ENCODE data around the gene HAGHL.

HAGHL gene

GRCh38 chr16:678858-679813, 47.8 kb upstream of the HAGHL start (continued):
- no peak for TF ChIP-seq ZBTB49 (tag by site-specific recombination; IDR thresholded peaks at IDR 0.05; ENCODE audit: low read depth)
- peak; percentile 97 for TF ChIP-seq ZXDB (tag by site-specific recombination; IDR thresholded peaks at IDR 0.05)
- TF ChIP-seq REPIN1 (tag by site-specific recombination; IDR thresholded peaks at IDR 0.05; ENCODE audit: low read depth): no peak
- peak; percentile 100 for TF ChIP-seq ZSCAN30 (tag by site-specific recombination; IDR thresholded peaks at IDR 0.05)
- 0 out of 2 replicates have a peak, but pooled peaks have one; percentile 60 for TF ChIP-seq BCL11A (tag by site-specific recombination; IDR thresholded peaks at IDR 0.05; ENCODE audit: low read depth)
- no peak for TF ChIP-seq ELK4 (IDR thresholded peaks at IDR 0.05; ENCODE audit: borderline replicate concordance, low read depth, low read length)
- peak; percentile 92 for TF ChIP-seq KLF1 (tag by site-specific recombination; IDR thresholded peaks at IDR 0.05)
- TF ChIP-seq ZNF394 (tag by site-specific recombination; IDR thresholded peaks at IDR 0.05; ENCODE audit: borderline replicate concordance): peak; percentile 66
- TF ChIP-seq ZNF146 (tag by site-specific recombination; IDR thresholded peaks at IDR 0.05): no peak
- TF ChIP-seq ZBTB8A (tag by site-specific recombination; IDR thresholded peaks at IDR 0.05): peak; percentile 52
- TF ChIP-seq ZNF518A (tag by site-specific recombination; conservative IDR thresholded peaks at IDR 0.05; ENCODE audit: low read depth): no peak
- TF ChIP-seq PATZ1 (tag by site-specific recombination; IDR thresholded peaks at IDR 0.05): peak; percentile 94
- TF ChIP-seq ZFP69B (tag by site-specific recombination; IDR thresholded peaks at IDR 0.05): peak; percentile 99
- no peak for TF ChIP-seq SALL2 (tag by site-specific recombination; IDR thresholded peaks at IDR 0.05; ENCODE audit: borderline replicate concordance)
- 0 out of 2 replicates have a peak, but pooled peaks have one; percentile 12 for TF ChIP-seq EGR2 (tag by site-specific recombination; IDR thresholded peaks at IDR 0.05; ENCODE audit: low read depth)
- no peak for TF ChIP-seq ZNF354C (tag by site-specific recombination; IDR thresholded peaks at IDR 0.05; ENCODE audit: borderline replicate concordance, low read depth)
- TF ChIP-seq ZNF660 (tag by site-specific recombination; IDR thresholded peaks at IDR 0.05): 0 out of 2 replicates have a peak, but pooled peaks have one; percentile 30
- no peak for TF ChIP-seq ZNF112 (tag by site-specific recombination; IDR thresholded peaks at IDR 0.05)
- no peak for TF ChIP-seq ZNF513 (tag by site-specific recombination; IDR thresholded peaks at IDR 0.05)
- TF ChIP-seq ZNF140 (tag by site-specific recombination; IDR thresholded peaks at IDR 0.05): no peak
- no peak for TF ChIP-seq ZNF157 (tag by site-specific recombination; IDR thresholded peaks at IDR 0.05)
- no peak for TF ChIP-seq ZNF664 (tag by site-specific recombination; IDR thresholded peaks at IDR 0.05)
- no peak for TF ChIP-seq MZF1 (tag by site-specific recombination; IDR thresholded peaks at IDR 0.05; ENCODE audit: borderline replicate concordance)
- no peak for TF ChIP-seq ZNF449 (tag by site-specific recombination; IDR thresholded peaks at IDR 0.05)
- TF ChIP-seq SP3 (tag by site-specific recombination; IDR thresholded peaks at IDR 0.05): peak; percentile 88

All from HEK293 (cell line).